GM13977 (cell line): ENCODE measurements around the gene SH3RF1.

Experiments
- DNase-seq: peaks from one replicate; pipeline ENCODE4 v3.0.0; 2012; ENCODE audit warnings: low spot score
- CTCF ChIP-seq: IDR thresholded peaks from 2 replicates; pipeline ENCODE4 v1.5.1; 2012; ENCODE audit warnings: mild to moderate bottlenecking, control low read depth; ENCODE audit not compliant: insufficient read depth; ENCODE audit errors: extremely low read depth, missing control alignments
- in situ Hi-C: fragments of 300-500 bp; cut with MboI; formaldehyde crosslinking; loops from one replicate; pipeline ENCODE4 v1.12.0; 2022; ENCODE audit warnings: low sequenced_read_pairs, low pct_unique_long_range_greater_than_20kb, mixed read lengths, inconsistent platforms; ENCODE audit not compliant: unreplicated experiment

Gene SH3RF1

GRCh38 chr4:169153481-169154087, 117.2 kb downstream of the SH3RF1 start:
- no peak for DNase-seq
- no peak for TF ChIP-seq CTCF
- in situ Hi-C loops = no loop called here

- in situ Hi-C loops = no loop called here
- no peak for TF ChIP-seq CTCF
- no peak for DNase-seq
These were observed 117.9 kb downstream of the SH3RF1 start for GRCh38 chr4:169152899-169153298.

GRCh38 chr4:169152098-169152497, 118.7 kb downstream of the SH3RF1 start:
- TF ChIP-seq CTCF = no peak
- no peak for DNase-seq
- in situ Hi-C loops = no loop called here

DNA sequence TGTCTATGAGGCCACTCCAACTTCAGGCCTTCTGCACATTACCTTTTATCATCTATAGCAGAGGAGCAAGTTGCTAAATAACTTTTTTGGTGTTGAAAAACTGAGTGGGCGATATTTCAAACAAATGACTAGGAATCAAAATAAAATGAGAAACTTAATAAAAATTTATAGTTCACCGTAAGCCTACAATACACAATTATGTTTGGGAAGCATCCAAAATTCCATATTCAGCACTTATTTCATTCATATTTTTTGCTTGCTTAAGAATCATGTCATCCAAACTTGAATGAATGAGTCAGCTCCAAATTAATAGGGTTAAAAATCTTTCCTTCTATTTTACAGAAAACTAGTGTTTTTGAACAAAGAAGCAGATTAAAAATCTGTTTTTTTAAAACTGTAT, 119.1 kb downstream of the SH3RF1 start:
- no peak for TF ChIP-seq CTCF
- in situ Hi-C loops = no loop called here
- DNase-seq = no peak

GRCh38 chr4:169150806-169151205, 120.0 kb downstream of the SH3RF1 start:
- no peak for TF ChIP-seq CTCF
- in situ Hi-C loops = no loop called here
- no peak for DNase-seq

- no peak for TF ChIP-seq CTCF
- DNase-seq = no peak
- in situ Hi-C loops = no loop called here
These were observed 121.9 kb downstream of the SH3RF1 start for GRCh38 chr4:169148885-169149284.

- TF ChIP-seq CTCF = no peak
- DNase-seq = no peak
- in situ Hi-C loops = no loop called here
These were observed 123.6 kb downstream of the SH3RF1 start for GRCh38 chr4:169147191-169147590.
